Mesenchymal stem cell (in vitro differentiated cells and primary cell): ENCODE data around the gene KLC4.

Experiments
- DNase-seq: peaks from one replicate; pipeline ENCODE4 v3.0.0-alpha.2; 2013
- H2AFZ ChIP-seq: one replicate; pipeline ENCODE4 v1.6.1; 2013; ENCODE audit warnings: low read depth, mild to moderate bottlenecking, control low read depth, inconsistent platforms, low read length, moderate library complexity
- H2AK5ac ChIP-seq: 2 replicates; pipeline ENCODE4 v1.6.1; 2013; ENCODE audit warnings: low read length, moderate library complexity, mild to moderate bottlenecking, inconsistent platforms; ENCODE audit not compliant: severe bottlenecking
- H2BK120ac ChIP-seq: one replicate; pipeline ENCODE4 v1.6.1; 2013; ENCODE audit warnings: low read depth, mild to moderate bottlenecking, inconsistent platforms, low read length, moderate library complexity
- H2BK12ac ChIP-seq, 2 experiments: one replicate each; pipeline ENCODE4 v1.6.1; 2013; ENCODE audit warnings: inconsistent platforms in 2 of 2, low read length in 2 of 2, mild to moderate bottlenecking in 2 of 2, moderate library complexity in 2 of 2, control low read depth in 1 of 2
- H2BK15ac ChIP-seq: one replicate; pipeline ENCODE4 v1.6.1; 2013; ENCODE audit warnings: mild to moderate bottlenecking, low read depth, inconsistent platforms; ENCODE audit not compliant: poor library complexity, severe bottlenecking
- H2BK5ac ChIP-seq: 2 replicates; pipeline ENCODE4 v1.6.1; 2013; ENCODE audit warnings: low read depth, mild to moderate bottlenecking, low read length, control low read depth, inconsistent platforms; ENCODE audit not compliant: poor library complexity, severe bottlenecking
- H3K14ac ChIP-seq, 2 experiments: one replicate each; pipeline ENCODE4 v1.6.1; 2013; ENCODE audit warnings: inconsistent platforms in 2 of 2, low read length in 2 of 2, control low read depth in 1 of 2, mild to moderate bottlenecking in 1 of 2, moderate library complexity in 1 of 2
- H3K18ac ChIP-seq, 2 experiments: one replicate each; pipeline ENCODE4 v1.6.1; 2013; ENCODE audit warnings: inconsistent platforms in 2 of 2, low read length in 2 of 2, control low read depth in 1 of 2, low read depth in 1 of 2, mild to moderate bottlenecking in 1 of 2
- H3K23ac ChIP-seq, 2 experiments: one replicate each; pipeline ENCODE4 v1.6.1; 2013; ENCODE audit warnings: inconsistent platforms in 2 of 2, low read length in 2 of 2, mild to moderate bottlenecking in 2 of 2, moderate library complexity in 2 of 2, control low read depth in 1 of 2
- H3K27ac ChIP-seq: 2 replicates; pipeline ENCODE4 v1.5.1; 2013; ENCODE audit warnings: mild to moderate bottlenecking, moderate library complexity, low read length, control low read depth, inconsistent platforms; ENCODE audit not compliant: poor library complexity, severe bottlenecking
- H3K27me3 ChIP-seq, 2 experiments: 2 replicates each; pipeline versions ENCODE4 v1.6.1 to v1.7.0; 2013; ENCODE audit warnings: low read length in 2 of 2, mild to moderate bottlenecking in 2 of 2, moderate library complexity in 2 of 2, control low read depth in 1 of 2, inconsistent platforms in 1 of 2; ENCODE audit not compliant: control insufficient read depth in 1 of 2, insufficient read depth in 1 of 2
- H3K36me3 ChIP-seq, 2 experiments: 2 replicates each; pipeline versions ENCODE4 v1.6.1 to v1.7.0; 2013; ENCODE audit warnings: low read length in 2 of 2, control low read depth in 1 of 2, inconsistent platforms in 1 of 2, low read depth in 1 of 2, mild to moderate bottlenecking in 1 of 2; ENCODE audit not compliant: insufficient read depth in 2 of 2, control insufficient read depth in 1 of 2
- H3K4ac ChIP-seq, 2 experiments: one replicate each; pipeline ENCODE4 v1.6.1; 2013; ENCODE audit warnings: inconsistent platforms in 2 of 2, low read length in 2 of 2, mild to moderate bottlenecking in 2 of 2, moderate library complexity in 2 of 2, control low read depth in 1 of 2, low read depth in 1 of 2
- H3K4me1 ChIP-seq: 2 replicates; pipeline ENCODE4 v1.6.1; 2013; ENCODE audit warnings: low read depth, low read length, control low read depth; ENCODE audit not compliant: control insufficient read depth, insufficient read depth
- H3K4me2 ChIP-seq: 2 replicates; pipeline ENCODE4 v1.6.1; 2013; ENCODE audit warnings: low read length, mild to moderate bottlenecking, inconsistent platforms; ENCODE audit not compliant: poor library complexity, severe bottlenecking
- H3K4me3 ChIP-seq, 2 experiments: 2 replicates each; pipeline versions ENCODE4 v1.5.1 to v1.7.0; 2013; ENCODE audit warnings: low read length in 2 of 2, mild to moderate bottlenecking in 2 of 2, control low read depth in 1 of 2, low read depth in 1 of 2; ENCODE audit not compliant: insufficient read depth in 1 of 2
- H3K79me1 ChIP-seq: replicated peaks from 2 replicates; pipeline ENCODE4 v1.6.1; 2013; ENCODE audit warnings: mild to moderate bottlenecking, control low read depth, low read length, inconsistent platforms; ENCODE audit not compliant: poor library complexity, severe bottlenecking
- H3K9ac ChIP-seq: 2 replicates; pipeline ENCODE4 v1.7.0; 2013; ENCODE audit warnings: mild to moderate bottlenecking, low read length, moderate library complexity
- H3K9me3 ChIP-seq: 2 replicates; pipeline ENCODE4 v1.7.0; 2013; ENCODE audit warnings: mild to moderate bottlenecking, low read length; ENCODE audit not compliant: control insufficient read depth
- H4K8ac ChIP-seq: one replicate; pipeline ENCODE4 v1.6.1; 2013; ENCODE audit warnings: inconsistent platforms, mild to moderate bottlenecking, low read length, moderate library complexity
- H4K91ac ChIP-seq: one replicate; pipeline ENCODE4 v1.6.1; 2013; ENCODE audit warnings: mild to moderate bottlenecking, low read length, inconsistent platforms
- WGBS: methylation state at CpG from one replicate; pipeline ENCODE4 v1.1.7; 2013; ENCODE audit warnings: mixed read lengths; 5-methylcytosine and 5-hydroxymethylcytosine counted together

The KLC4 gene

DNA sequence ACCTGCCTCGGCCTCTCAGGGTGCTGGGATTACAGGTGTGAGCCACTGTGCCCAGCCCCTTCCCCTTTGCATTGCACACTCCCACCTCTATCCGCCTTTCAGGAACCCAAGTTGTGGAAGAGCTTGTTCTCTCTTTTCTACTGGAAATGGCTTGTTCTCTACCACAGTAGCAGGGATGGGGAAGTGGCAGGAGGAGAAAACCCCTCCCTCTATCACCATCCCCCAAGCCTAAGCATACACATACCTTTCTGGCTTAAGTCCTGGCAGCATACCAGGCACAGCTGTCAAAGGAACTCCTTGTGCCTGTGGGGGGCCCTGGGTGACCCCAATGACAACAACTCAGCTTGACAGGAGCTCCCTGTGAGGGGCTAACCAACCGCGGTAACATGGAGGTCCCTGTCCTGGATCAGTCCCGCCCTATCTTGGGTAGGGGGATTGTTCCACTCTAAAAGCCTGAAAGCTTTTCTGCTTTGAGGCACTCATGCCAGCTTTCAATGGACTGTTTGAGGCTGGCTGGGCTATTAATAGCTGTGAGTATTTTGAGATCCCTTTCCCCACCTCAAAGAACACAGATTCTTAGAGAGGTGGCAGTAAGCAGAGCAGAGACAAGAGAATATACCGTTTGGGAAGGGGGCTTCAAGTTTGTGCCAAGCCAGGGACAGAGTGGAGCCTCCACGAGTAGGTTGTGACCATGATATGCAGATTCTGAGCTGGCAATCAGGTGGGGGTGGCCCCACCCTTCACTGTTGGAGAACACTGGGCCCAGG lies 43.1 kb upstream of the KLC4 start:
- Histone ChIP-seq H3K9ac (peak overlapping the region; percentile 60), H2BK12ac (no peak overlapping the region), H3K4ac (no peak overlapping the region), H3K23ac (peak overlapping the region in 1 of 2 experiments; percentile 23), H3K4me2 (no peak overlapping the region), H3K79me1 (peaks cover 28% of the 10 kb centered on the region), H2BK120ac (no peak overlapping the region), H3K9me3 (no peaks in the 10 kb centered on the region), H2AFZ (no peak overlapping the region), H3K4me3 (peak overlapping the region in 1 of 2 experiments; percentile 58), H4K8ac (no peak overlapping the region), H2BK15ac (no peak overlapping the region), H3K14ac (no peak overlapping the region), H3K36me3 (peaks cover 54 to 60% of the 10 kb centered on the region in 2 experiments), H3K18ac (no peak overlapping the region), H3K27ac (no peak overlapping the region), H3K4me1 (peaks cover 38% of the 10 kb centered on the region), H2AK5ac (no peak overlapping the region), H2BK5ac (no peak overlapping the region), H4K91ac (peak overlapping the region; percentile 28), H3K27me3 (no peaks in the 10 kb centered on the region)
- no peak for DNase-seq
- 89% methylated on average over 6 of the region's 7 CpGs for WGBS

- Histone ChIP-seq H3K79me1 (peaks cover 24% of the 10 kb centered on the region), H2BK15ac (no peak overlapping the region), H4K91ac (peak overlapping the region; percentile 28), H2BK5ac (no peak overlapping the region), H3K9ac (peak overlapping the region; percentile 60), H3K27ac (no peak overlapping the region), H2AFZ (no peak overlapping the region), H2BK120ac (no peak overlapping the region), H3K4me1 (peaks cover 37% of the 10 kb centered on the region), H3K4me2 (no peak overlapping the region), H2BK12ac (no peak overlapping the region), H3K36me3 (peaks cover 49 to 54% of the 10 kb centered on the region in 2 experiments), H2AK5ac (no peak overlapping the region), H3K14ac (no peak overlapping the region), H3K18ac (no peak overlapping the region), H3K27me3 (no peaks in the 10 kb centered on the region), H3K4ac (peak overlapping the region in 1 of 2 experiments; percentile 6), H3K4me3 (peak overlapping the region in 1 of 2 experiments; percentile 58), H3K9me3 (no peaks in the 10 kb centered on the region), H4K8ac (peak overlapping the region; percentile 32), H3K23ac (no peak overlapping the region)
- no peak for DNase-seq
- 97% methylated on average over 12 of the region's 12 CpGs for WGBS
Measured at GRCh38 chr6:43016943-43017334, 42.5 kb upstream of the KLC4 start.

DNA sequence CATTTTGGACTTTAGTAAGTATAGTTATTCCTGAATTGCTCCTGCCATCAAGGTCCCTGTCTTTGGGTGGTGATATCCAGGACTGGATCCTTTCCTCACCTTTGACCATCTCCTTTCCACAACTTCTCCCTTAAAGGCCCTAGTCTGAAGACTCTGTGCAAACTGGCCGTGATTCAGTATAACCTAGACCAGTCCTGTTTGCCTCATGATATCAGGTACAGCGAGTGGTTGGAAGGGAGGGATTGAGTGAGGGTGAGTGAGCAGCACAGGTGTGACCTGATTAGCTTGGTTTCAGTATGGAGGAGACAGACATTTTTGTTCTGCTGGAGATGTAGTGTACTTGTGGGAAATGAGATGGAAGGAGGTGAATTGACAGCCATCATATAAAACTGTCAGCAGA lies 40.3 kb upstream of the KLC4 start:
- Histone ChIP-seq H3K4ac (no peak overlapping the region), H2AFZ (no peak overlapping the region), H3K79me1 (peaks cover 21% of the 10 kb centered on the region), H3K14ac (no peak overlapping the region), H2BK5ac (no peak overlapping the region), H4K91ac (no peak overlapping the region), H4K8ac (no peak overlapping the region), H2BK120ac (no peak overlapping the region), H3K4me1 (peaks cover 34% of the 10 kb centered on the region), H3K18ac (no peak overlapping the region), H3K36me3 (peaks cover 49 to 56% of the 10 kb centered on the region in 2 experiments), H3K27ac (no peak overlapping the region), H2BK15ac (no peak overlapping the region), H3K4me3 (no peak overlapping the region), H3K4me2 (no peak overlapping the region), H3K23ac (no peak overlapping the region), H3K9me3 (no peaks in the 10 kb centered on the region), H3K27me3 (no peaks in the 10 kb centered on the region), H3K9ac (peak overlapping the region; percentile 98), H2BK12ac (no peak overlapping the region), H2AK5ac (no peak overlapping the region)
- WGBS = 100% methylated on average over 2 of the region's 2 CpGs
- no peak for DNase-seq

DNA sequence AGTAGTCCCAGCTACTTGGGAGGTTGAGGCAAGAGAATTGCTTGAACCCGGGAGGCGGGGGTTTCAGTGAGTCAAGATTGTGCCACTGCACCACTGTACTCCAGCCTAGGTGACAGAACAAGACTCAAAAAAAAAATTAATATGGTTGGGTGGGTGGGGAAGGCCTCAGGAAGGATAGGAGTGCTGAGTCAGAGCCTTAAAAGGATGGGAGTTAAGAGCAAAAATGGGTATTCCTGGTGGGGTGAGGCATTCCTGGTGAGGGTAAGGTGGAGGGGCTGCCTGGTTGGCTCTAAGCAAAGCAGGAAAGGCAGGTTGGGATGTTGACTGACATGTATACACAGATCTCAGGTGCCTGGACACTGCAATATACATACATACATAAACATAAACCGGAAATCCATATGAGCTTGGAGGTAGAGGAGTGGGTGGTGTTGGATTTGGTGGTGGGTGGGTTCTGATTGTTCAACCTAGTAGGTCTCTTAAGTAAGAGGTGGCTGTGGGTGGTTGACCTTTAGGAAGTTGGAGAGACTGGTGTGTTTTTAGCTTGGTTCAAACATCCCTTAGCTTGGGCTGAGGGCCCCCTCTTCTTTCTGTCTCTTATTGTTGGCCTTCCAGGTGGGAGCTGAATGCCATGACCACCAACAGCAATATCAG lies 39.3 kb upstream of the KLC4 start:
- H3K4me2 ChIP-seq = no peak overlapping the region
- H3K9me3 ChIP-seq = no peaks in the 10 kb centered on the region
- no peak overlapping the region for H2BK15ac ChIP-seq
- DNase-seq = no peak
- peaks cover 24% of the 10 kb centered on the region for H3K79me1 ChIP-seq
- H3K4me1 ChIP-seq = peaks cover 34% of the 10 kb centered on the region
- no peak overlapping the region for H3K23ac ChIP-seq
- H3K18ac ChIP-seq = no peak overlapping the region
- H2BK12ac ChIP-seq = no peak overlapping the region
- H2BK5ac ChIP-seq = no peak overlapping the region
- no peak overlapping the region for H4K8ac ChIP-seq
- WGBS = 100% methylated on average over 2 of the region's 3 CpGs
- no peak overlapping the region for H2AK5ac ChIP-seq
- peak overlapping the region; percentile 98 for H3K9ac ChIP-seq
- no peak overlapping the region for H3K4ac ChIP-seq
- no peak overlapping the region for H4K91ac ChIP-seq
- H2AFZ ChIP-seq = no peak overlapping the region
- H3K27ac ChIP-seq = no peak overlapping the region
- no peak overlapping the region for H3K4me3 ChIP-seq
- no peak overlapping the region for H3K14ac ChIP-seq
- no peak overlapping the region for H2BK120ac ChIP-seq
- H3K36me3 ChIP-seq = peaks cover 57 to 66% of the 10 kb centered on the region in 2 experiments
- no peaks in the 10 kb centered on the region for H3K27me3 ChIP-seq
